HG02970 (cell line): ENCODE data around the gene IFRD2.

ENCODE experiments used
- ATAC-seq: cut with Tn5 transposase; IDR thresholded peaks from one replicate; pipeline ENCODE4 v1.9.1; 2021; ENCODE audit warnings: mild to moderate bottlenecking, moderate library complexity, moderate number of reproducible peaks; ENCODE audit not compliant: unreplicated experiment, low FRiP score

Gene IFRD2

DNA sequence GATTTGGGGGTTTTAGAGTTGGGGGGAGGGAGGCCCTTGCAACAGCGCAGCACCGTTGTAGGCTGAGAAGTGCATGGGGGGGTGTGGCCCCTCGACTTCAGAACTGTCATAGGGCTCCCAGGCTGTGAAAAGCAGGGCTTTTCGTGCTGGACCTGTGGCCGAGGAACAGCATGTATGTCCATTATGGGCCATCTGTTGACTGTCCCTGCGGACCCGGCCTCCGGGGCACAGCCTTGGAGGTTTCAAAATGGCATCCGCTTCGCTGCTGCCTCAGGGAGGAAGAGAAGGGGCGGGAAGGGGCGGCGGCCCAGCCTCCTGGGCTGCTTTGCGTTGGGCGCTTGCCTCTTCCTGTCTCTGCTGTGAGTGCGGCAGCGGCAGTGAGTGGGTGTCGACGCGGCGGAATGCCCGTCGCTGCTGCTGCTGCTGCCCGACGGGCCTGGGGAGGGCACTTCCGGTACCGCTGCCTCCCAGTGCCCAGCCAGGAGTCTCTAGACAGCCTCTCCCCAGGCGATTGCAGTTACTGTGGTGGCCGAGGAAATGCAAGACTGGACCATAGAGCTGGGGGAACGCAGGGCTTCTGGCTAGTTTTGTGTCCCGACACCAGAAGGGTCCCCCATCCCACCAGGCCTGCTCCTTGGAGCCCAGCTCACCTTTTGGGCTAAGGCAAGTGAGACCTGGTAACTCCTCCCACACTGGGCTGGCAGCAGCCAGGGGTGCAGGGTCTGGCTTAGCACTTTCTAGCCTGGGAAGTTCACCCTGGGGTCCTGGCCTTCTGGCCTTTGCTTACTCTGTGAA lies 54.3 kb downstream of the IFRD2 start:
- no peak for ATAC-seq
